ENCODE results near the gene PLXNA4. TPM values are rescaled to one million over a fixed set of nuclear protein-coding genes. Genes with fewer than 3 reads are reported as not detected.

The PLXNA4 gene
- total and polyA plus RNA-seq, 2 donors = 1.6 to 6.5 TPM

DNA sequence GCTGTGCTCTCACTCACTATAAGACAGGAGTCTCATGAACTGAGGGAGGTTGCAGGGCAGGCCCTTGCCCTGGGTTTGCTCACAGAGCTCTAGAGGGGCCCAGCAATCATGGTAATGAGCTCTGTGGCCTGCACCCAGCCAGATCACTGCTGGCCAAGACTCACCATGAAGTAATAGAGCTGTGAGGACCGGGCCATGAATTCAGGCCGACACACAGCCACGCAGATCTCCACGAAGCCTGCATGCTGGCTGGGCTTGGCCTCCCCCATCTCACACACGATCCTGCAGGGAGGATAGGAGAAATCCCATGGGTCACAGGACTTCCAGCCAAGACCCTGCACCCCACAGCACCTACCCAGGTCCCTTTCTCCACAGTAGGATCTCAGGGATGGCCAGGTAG lies 382.4 kb downstream of the PLXNA4 start:
- Histone ChIP-seq H3K4me3 (ENCODE audit: low read depth, low read length) (no peak overlapping the region), H3K4me1 (ENCODE audit: insufficient read depth) (no peaks in the 10 kb centered on the region), H3K27ac (ENCODE audit: low read depth) (no peak overlapping the region), H3K36me3 (ENCODE audit: insufficient read depth) (no peaks in the 10 kb centered on the region)
- 90% methylated on average over 5 of the region's 5 CpGs for WGBS
- no peak for DNase-seq (ENCODE audit: extremely low spot score)

DNA sequence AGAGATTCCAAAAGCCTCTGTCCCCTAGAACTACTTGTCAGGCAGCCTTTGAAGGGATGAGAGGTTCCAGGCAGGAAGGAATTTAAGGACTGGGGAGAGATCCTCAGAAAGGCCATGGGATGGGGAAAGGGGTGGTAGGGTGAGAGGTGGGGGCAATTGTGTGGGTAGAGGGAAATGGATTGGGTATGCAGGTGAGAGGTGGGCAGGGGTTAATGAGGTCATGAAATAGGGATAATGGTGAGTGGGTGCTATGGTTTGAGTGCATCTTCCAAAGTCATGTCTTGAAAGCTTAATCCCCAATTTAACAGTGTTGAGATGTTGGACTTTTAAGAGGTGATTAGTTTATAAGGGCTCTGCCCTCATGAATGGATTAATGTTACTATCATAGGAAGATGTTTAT lies 383.5 kb downstream of the PLXNA4 start:
- Histone ChIP-seq H3K4me3 (ENCODE audit: low read depth, low read length) (no peak overlapping the region), H3K27ac (ENCODE audit: low read depth) (no peak overlapping the region), H3K36me3 (ENCODE audit: insufficient read depth) (no peaks in the 10 kb centered on the region), H3K4me1 (ENCODE audit: insufficient read depth) (no peaks in the 10 kb centered on the region)
- no peak for DNase-seq (ENCODE audit: extremely low spot score)

DNA sequence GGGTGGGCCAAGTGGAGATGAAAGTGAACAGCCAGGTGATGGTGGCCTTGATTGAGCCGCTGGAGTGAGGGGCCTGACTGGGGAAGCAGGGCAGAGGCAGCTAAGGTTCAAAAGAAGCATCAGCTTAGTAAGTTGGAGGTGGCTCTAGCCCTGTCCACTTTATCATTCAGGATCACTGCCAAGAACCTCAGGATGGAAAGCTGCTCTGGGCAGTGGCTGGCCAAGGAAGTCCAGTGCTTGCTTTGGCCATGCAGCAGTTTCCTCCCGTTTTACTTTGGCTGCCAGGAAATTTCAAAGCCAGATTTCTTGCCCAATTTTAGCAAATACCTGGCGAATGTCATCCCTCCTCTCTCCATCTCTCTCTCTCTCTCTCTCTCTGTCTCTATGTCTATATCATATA lies 384.9 kb downstream of the PLXNA4 start:
- Histone ChIP-seq H3K4me1 (ENCODE audit: insufficient read depth) (no peaks in the 10 kb centered on the region), H3K27ac (ENCODE audit: low read depth) (no peak overlapping the region), H3K36me3 (ENCODE audit: insufficient read depth) (no peaks in the 10 kb centered on the region), H3K4me3 (ENCODE audit: low read depth, low read length) (no peak overlapping the region)
- 63% methylated on average over 3 of the region's 3 CpGs for WGBS
- no peak for DNase-seq (ENCODE audit: extremely low spot score)

DNA sequence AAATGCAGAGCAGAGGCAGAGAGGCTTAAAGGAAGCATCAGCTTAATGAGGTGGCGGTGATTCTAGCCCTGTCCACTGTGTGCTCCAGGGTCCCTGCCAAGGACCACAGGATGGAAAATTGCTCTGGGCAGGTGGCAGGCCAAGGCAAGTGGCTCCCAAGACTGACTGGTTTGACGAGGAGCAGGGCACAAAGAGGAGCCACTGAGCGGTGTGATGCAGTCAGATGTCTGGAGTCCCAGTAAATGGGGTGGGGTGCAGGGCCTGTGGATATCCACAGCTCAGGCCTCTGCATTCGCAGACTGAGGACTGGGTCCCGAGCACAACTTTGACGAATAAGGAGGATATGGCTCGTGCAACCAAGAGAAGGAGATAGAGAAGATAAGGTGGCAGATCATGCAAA lies 385.6 kb downstream of the PLXNA4 start:
- WGBS = 93% methylated on average over 7 of the region's 7 CpGs
- H3K27ac ChIP-seq (ENCODE audit: low read depth) = no peak overlapping the region
- H3K4me3 ChIP-seq (ENCODE audit: low read depth, low read length) = no peak overlapping the region
- H3K36me3 ChIP-seq (ENCODE audit: insufficient read depth) = no peaks in the 10 kb centered on the region
- H3K4me1 ChIP-seq (ENCODE audit: insufficient read depth) = no peaks in the 10 kb centered on the region
- DNase-seq (ENCODE audit: extremely low spot score) = no peak

DNA sequence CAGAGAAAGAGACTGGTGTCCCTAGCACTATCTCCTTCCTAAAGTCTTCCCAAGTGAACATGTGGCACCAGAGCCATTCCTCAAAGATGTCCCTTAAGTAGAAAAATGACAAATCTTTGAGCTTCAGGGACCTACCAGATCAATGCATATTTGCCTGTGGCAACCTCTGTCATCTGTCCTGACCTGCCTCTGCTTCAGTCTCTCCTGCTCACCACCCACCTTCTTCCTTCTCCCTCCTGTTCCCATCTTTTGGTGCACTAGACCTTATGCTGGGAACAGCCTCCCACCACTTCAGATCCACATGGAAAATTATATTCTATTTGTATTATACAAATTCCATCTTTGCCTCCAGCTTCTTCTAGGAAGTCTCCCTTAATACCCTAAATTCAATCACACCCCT lies 386.4 kb downstream of the PLXNA4 start:
- no peak overlapping the region for H3K27ac ChIP-seq (ENCODE audit: low read depth)
- DNase-seq (ENCODE audit: extremely low spot score) = no peak
- H3K4me3 ChIP-seq (ENCODE audit: low read depth, low read length) = no peak overlapping the region
- no peaks in the 10 kb centered on the region for H3K36me3 ChIP-seq (ENCODE audit: insufficient read depth)
- H3K4me1 ChIP-seq (ENCODE audit: insufficient read depth) = no peaks in the 10 kb centered on the region

DNA sequence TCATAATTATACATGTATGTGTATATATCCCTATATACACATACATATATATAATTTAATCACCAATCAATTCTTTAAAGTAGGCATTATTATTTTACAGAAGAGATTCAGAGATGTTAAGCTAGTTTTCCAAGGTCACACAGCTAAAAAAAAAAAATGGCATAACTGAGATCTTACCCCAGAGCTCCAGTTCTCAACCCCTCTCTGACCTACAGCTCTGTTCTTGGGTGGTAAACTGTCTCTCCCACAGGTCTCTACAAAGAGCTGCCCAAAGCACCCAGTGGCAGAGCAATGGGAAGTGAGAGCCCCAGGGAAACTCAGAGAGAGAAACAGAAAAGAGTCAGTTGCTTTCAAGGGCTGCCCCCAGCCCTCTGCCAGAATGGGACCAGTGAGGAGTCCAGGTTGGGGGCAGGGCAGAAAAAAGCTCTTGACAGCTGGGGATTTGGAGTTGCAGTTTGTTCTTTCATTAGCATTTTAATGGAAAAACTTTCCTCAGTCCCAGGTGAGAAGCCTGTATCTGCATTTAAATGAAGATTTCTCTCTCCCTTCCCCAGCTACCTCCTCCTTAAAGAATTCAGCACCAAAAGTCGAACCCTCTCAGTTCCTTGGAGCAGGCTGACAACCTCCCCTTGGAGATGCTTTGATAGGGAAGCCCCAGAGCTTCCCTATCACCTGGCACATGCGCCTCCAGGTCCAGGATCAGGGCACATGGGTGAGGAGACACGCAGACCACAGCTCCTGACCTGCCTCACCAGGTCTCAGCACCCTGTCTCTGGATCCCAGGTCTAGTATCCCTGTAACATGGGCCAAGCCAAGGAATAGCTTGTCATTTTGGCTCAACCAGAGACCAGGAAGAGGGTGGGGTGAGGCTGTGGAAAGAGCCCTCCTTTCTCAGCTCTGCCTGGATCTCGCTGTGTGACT lies 388.1 kb downstream of the PLXNA4 start:
- Histone ChIP-seq H3K27ac (ENCODE audit: low read depth) (no peak overlapping the region), H3K4me1 (ENCODE audit: insufficient read depth) (no peaks in the 10 kb centered on the region), H3K4me3 (ENCODE audit: low read depth, low read length) (no peak overlapping the region), H3K36me3 (ENCODE audit: insufficient read depth) (no peaks in the 10 kb centered on the region)
- no peak for DNase-seq (ENCODE audit: extremely low spot score)
- WGBS = 64% methylated on average over 4 of the region's 4 CpGs

DNA sequence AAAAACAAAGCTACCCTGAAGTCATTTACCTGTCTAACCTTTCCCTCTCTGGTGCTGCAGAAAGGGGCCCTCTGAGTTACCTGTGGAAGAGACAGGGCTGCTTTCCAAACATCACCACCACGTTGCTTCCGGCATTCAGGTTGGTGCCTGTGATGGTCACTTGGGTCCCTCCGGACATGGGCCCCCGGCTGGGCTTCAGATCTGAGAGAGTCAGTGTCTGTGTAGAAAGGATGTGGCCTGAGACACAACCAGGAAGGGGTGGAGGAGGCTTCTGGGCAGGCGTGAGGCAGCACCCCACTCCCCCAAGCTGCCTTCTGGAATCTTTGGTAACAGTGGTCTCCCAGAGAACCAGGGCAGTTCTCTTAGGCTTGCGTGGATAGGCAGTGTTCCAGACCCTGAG lies 388.9 kb downstream of the PLXNA4 start:
- 95% methylated on average over 6 of the region's 6 CpGs for WGBS
- Histone ChIP-seq H3K27ac (ENCODE audit: low read depth) (no peak overlapping the region), H3K36me3 (ENCODE audit: insufficient read depth) (no peaks in the 10 kb centered on the region), H3K4me3 (ENCODE audit: low read depth, low read length) (no peak overlapping the region), H3K4me1 (ENCODE audit: insufficient read depth) (no peaks in the 10 kb centered on the region)
- DNase-seq (ENCODE audit: extremely low spot score) = no peak

DNA sequence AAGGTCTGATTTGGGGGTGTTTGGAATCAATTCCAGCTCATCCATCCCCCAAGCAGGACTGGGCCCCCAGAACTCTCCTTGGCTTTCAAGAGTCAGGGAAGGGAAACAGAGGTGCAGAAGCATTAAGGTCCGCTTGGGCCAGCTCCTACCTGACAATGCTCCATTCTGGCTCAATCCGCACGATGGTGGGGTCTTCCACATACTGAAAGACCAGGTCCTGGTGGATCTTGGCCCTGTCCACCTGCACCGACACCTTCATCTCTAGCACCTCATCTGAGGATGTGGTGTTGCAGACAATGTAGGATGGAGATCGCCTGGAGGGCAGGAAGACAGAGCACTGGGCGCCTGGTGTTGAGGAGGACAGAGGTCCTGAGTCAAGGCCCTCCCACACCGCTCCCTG lies 391.1 kb downstream of the PLXNA4 start:
- no peaks in the 10 kb centered on the region for H3K4me1 ChIP-seq (ENCODE audit: insufficient read depth)
- H3K27ac ChIP-seq (ENCODE audit: low read depth) = no peak overlapping the region
- H3K36me3 ChIP-seq (ENCODE audit: insufficient read depth) = no peaks in the 10 kb centered on the region
- H3K4me3 ChIP-seq (ENCODE audit: low read depth, low read length) = no peak overlapping the region
- DNase-seq (ENCODE audit: extremely low spot score) = no peak
- 99% methylated on average over 7 of the region's 7 CpGs for WGBS

DNA sequence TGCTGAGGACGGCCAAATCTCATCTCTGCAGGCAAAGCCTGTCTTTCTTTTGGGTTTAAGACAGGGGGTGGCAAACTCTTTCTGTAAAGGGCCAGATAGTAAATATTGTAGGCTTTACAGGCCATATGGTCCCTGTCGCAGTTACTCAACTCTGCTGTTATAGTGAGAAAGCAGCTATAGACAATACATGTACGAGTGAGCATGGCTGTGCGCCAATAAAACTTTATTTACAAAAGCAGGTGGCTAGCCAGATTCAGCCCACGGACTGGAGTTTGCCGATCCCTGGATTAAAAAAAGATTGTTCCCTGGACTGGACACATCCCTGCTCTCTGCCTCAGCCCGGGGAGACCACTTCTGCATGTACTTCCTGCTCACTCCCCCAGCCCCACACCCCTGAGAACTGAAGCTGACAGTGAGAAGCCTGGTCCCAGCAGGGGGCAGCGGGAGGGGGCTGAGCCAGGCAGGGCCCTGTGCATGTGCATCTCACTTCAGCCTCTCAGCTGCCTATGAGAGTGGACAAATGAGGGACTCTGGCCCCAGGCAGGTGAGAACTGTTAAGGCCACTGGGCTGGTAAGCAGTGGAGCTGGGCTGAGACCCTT lies 392.4 kb downstream of the PLXNA4 start:
- no peak overlapping the region for H3K4me3 ChIP-seq (ENCODE audit: low read depth, low read length)
- WGBS = 64% methylated on average over 8 of the region's 8 CpGs
- no peaks in the 10 kb centered on the region for H3K36me3 ChIP-seq (ENCODE audit: insufficient read depth)
- H3K4me1 ChIP-seq (ENCODE audit: insufficient read depth) = no peaks in the 10 kb centered on the region
- H3K27ac ChIP-seq (ENCODE audit: low read depth) = no peak overlapping the region
- DNase-seq (ENCODE audit: extremely low spot score) = no peak

DNA sequence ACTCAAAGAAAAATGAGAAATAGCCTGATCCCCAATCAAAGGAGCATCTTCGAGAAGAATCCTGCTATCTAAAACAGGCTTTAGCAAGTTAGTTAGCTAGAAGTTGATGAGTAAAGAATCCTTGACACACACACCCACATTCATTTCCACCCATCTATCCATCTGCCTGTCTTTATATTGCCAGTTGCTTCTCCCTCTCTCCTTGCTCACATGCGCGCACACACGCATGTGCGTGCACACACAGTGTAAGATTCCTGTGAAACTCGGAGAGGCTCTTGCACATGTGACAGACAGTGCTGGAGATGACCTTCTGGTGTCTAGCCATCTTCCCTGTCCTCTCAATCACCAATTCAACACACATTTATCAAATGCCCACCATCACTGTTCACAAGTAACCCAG lies 393.3 kb downstream of the PLXNA4 start:
- WGBS = 98% methylated on average over 6 of the region's 6 CpGs
- Histone ChIP-seq H3K36me3 (ENCODE audit: insufficient read depth) (no peaks in the 10 kb centered on the region), H3K4me3 (ENCODE audit: low read depth, low read length) (no peak overlapping the region), H3K27ac (ENCODE audit: low read depth) (no peak overlapping the region), H3K4me1 (ENCODE audit: insufficient read depth) (no peaks in the 10 kb centered on the region)
- DNase-seq (ENCODE audit: extremely low spot score) = no peak

DNA sequence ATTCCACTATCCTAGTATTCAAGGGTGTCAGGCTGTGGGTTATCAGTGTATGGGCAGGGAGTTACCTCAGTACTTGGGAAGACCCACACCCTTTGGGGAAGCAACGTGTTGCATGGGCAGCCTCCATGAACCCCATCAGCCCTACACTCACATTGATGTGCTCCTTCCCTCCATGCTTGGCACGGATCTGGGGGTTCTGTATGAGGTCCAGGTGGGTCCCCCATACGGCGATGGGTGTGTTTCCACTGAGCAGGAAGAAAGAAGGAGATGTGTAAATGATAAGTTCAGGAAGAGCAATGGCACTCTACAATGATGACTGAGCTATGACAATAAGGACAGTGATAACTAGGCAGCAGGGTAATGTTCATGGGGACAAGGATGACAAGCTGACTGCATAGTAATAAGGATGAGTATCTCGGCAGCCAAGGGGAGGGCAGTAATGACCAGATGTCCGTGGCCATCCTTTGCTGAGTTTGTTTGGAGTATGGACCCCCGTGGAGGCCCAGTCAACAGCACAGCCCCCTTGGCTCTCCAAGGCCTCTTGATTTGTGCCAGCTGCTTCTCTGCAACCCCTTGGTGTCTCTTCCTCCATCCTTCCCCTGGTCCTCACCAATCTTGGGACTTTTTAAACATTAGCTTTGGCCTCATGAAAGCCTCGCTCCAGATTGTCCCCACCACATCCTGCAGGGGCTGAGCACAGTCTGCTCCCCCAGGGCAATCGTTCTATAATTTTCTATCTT lies 394.2 kb downstream of the PLXNA4 start:
- Histone ChIP-seq H3K4me3 (ENCODE audit: low read depth, low read length) (no peak overlapping the region), H3K4me1 (ENCODE audit: insufficient read depth) (no peaks in the 10 kb centered on the region), H3K27ac (ENCODE audit: low read depth) (no peak overlapping the region), H3K36me3 (ENCODE audit: insufficient read depth) (no peaks in the 10 kb centered on the region)
- no peak for DNase-seq (ENCODE audit: extremely low spot score)
- 86% methylated on average over 9 of the region's 9 CpGs for WGBS

DNA sequence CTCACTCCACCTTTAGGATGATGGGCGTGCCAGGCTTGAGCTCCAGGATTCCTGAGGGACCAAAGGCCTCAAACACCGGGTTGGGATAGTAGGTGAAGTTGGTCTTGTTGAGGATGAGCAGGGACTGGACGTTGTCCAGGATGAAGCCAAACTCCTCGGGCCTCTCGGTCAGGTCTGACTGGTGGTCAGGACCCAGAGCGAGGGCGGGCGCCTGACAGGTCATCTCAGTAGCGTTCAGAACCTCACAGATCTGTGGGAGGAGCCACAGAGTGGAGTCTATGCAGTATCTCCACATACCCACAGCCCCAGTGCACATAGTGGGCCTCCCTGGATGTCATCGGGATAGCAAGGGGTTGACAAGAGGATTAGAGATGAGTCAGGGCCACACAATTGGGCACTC lies 394.9 kb downstream of the PLXNA4 start:
- Histone ChIP-seq H3K4me3 (ENCODE audit: low read depth, low read length) (no peak overlapping the region), H3K4me1 (ENCODE audit: insufficient read depth) (no peaks in the 10 kb centered on the region), H3K36me3 (ENCODE audit: insufficient read depth) (no peaks in the 10 kb centered on the region), H3K27ac (ENCODE audit: low read depth) (no peak overlapping the region)
- 95% methylated on average over 10 of the region's 10 CpGs for WGBS
- DNase-seq (ENCODE audit: extremely low spot score) = no peak

DNA sequence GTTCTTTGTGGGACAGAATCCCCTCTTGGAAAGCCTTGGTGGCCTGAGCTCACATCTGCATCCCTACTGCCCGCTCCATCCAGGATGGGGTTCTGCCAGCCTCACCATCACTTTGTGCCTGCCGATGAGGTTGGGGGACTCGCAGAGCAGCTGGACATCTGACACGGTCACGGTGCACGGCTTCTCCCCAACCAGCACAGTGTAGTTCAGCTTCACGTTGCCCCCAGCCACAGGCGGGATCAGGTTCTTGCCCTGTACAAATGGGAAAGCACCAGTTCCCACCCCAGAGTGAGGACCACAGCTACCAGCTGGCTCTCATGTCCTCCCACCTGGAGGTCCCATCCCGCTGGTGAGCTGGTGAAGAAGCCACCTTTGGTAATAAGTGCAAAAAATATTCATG lies 395.8 kb downstream of the PLXNA4 start:
- no peak overlapping the region for H3K4me3 ChIP-seq (ENCODE audit: low read depth, low read length)
- no peak for DNase-seq (ENCODE audit: extremely low spot score)
- WGBS = 95% methylated on average over 9 of the region's 9 CpGs
- H3K36me3 ChIP-seq (ENCODE audit: insufficient read depth) = no peaks in the 10 kb centered on the region
- H3K4me1 ChIP-seq (ENCODE audit: insufficient read depth) = no peaks in the 10 kb centered on the region
- no peak overlapping the region for H3K27ac ChIP-seq (ENCODE audit: low read depth)

DNA sequence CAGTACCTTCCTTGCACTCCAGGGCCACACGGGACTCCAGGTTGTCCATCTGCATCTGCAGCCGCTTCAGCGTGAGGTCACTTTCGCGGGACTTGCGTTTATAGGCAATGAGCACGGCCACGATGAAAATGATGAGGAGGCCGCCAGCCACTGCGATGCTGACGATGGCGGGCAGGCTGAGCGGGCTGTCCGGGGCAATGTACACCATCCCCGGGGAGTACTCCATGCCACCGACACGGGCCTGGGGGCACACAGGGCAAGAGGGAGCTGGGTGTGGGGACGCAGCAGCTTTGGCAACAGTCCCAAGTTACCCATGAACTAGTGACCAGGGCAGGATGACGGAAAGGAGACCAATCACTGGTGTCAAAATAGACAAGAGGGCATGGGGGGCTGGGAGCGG lies 396.6 kb downstream of the PLXNA4 start:
- H3K27ac ChIP-seq (ENCODE audit: low read depth) = no peak overlapping the region
- no peak for DNase-seq (ENCODE audit: extremely low spot score)
- H3K4me3 ChIP-seq (ENCODE audit: low read depth, low read length) = no peak overlapping the region
- 94% methylated on average over 20 of the region's 20 CpGs for WGBS
- H3K36me3 ChIP-seq (ENCODE audit: insufficient read depth) = no peaks in the 10 kb centered on the region
- no peaks in the 10 kb centered on the region for H3K4me1 ChIP-seq (ENCODE audit: insufficient read depth)

Data from urinary bladder (tissue), 4 donors.